ENCODE results near the gene AP1M1. TPM values are rescaled to one million over a fixed set of nuclear protein-coding genes. Genes with fewer than 3 reads are reported as not detected.

The AP1M1 gene
- total RNA-seq, 1 donor from 2014 or later, result 84.5 TPM

DNA sequence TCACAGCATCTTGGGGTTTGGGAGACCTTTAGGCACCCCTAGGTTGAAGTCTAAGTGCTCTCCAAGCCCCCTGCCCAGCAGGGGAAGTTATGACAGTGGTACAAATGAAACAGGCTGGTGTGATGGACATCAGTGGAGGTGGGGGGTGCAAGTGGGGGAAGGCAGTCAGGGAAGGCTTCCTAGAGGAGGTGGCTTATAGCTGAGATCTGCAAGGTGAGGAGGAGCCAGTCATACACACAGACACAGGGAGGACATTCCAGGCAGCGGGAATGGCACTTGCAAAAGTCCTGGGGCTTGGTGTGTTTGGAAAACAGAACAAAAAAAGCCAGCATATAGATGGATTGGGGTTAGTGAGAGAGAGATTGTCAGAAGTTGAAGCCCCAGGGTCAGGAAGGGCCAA lies 42.6 kb upstream of the AP1M1 start:
- intact Hi-C loops (cut with DNase I), result no loop called here
- DNase-seq (ENCODE audit: extremely low spot score in 2 of 2), result no peak

DNA sequence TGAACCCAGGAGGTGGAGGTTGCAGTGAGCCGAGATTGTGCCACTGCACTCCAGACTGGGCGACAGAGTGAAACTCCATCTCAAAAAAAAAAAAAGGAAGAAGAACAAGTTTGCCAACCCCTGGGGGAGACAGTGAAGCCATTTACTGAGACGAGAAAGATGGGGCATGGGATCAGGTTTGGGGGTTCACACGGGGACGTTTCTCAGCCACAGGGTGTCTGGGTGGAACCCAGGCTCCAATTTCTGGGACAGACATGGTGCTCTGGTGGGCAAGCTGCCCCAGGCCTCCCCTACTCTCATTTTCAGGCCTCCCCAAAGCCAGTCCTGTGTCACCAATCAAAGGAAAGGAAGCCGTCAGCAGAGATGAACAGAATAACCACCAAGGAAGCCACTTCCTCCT lies 40.8 kb upstream of the AP1M1 start:
- H3K4me3 ChIP-seq, result no peak overlapping the region
- TF ChIP-seq POLR2AphosphoS5 (IDR thresholded peaks at IDR 0.05; ENCODE audit: insufficient read depth in 1 of 2, low read depth in 1 of 2) (no peak), POLR2A (IDR thresholded peaks at IDR 0.05) (no peak)
- TF ChIP-seq, protein P1, sequence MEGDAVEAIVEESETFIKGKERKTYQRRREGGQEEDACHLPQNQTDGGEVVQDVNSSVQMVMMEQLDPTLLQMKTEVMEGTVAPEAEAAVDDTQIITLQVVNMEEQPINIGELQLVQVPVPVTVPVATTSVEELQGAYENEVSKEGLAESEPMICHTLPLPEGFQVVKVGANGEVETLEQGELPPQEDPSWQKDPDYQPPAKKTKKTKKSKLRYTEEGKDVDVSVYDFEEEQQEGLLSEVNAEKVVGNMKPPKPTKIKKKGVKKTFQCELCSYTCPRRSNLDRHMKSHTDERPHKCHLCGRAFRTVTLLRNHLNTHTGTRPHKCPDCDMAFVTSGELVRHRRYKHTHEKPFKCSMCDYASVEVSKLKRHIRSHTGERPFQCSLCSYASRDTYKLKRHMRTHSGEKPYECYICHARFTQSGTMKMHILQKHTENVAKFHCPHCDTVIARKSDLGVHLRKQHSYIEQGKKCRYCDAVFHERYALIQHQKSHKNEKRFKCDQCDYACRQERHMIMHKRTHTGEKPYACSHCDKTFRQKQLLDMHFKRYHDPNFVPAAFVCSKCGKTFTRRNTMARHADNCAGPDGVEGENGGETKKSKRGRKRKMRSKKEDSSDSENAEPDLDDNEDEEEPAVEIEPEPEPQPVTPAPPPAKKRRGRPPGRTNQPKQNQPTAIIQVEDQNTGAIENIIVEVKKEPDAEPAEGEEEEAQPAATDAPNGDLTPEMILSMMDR (IDR thresholded peaks at IDR 0.05), result no peak
- H3K27me3 ChIP-seq, result no peaks in the 10 kb centered on the region
- no peaks in the 10 kb centered on the region for H3K4me1 ChIP-seq
- H3K27ac ChIP-seq, result no peak overlapping the region
- DNase-seq (ENCODE audit: extremely low spot score in 2 of 2), result no peak
- intact Hi-C loops (cut with DNase I), result no loop called here
- no peaks in the 10 kb centered on the region for H3K9me3 ChIP-seq
- H3K36me3 ChIP-seq, result no peaks in the 10 kb centered on the region

More for the DNA sequence above, 42.6 kb upstream of the AP1M1 start:
- no peaks in the 10 kb centered on the region for H3K27me3 ChIP-seq
- H3K4me1 ChIP-seq, result no peaks in the 10 kb centered on the region
- no peak overlapping the region for H3K4me3 ChIP-seq
- TF ChIP-seq POLR2AphosphoS5 (IDR thresholded peaks at IDR 0.05; ENCODE audit: insufficient read depth in 1 of 2, low read depth in 1 of 2) (no peak), POLR2A (IDR thresholded peaks at IDR 0.05) (no peak)
- TF ChIP-seq, protein P1 (IDR thresholded peaks at IDR 0.05), result no peak
- H3K36me3 ChIP-seq, result no peaks in the 10 kb centered on the region
- H3K9me3 ChIP-seq, result no peaks in the 10 kb centered on the region
- no peak overlapping the region for H3K27ac ChIP-seq

DNA sequence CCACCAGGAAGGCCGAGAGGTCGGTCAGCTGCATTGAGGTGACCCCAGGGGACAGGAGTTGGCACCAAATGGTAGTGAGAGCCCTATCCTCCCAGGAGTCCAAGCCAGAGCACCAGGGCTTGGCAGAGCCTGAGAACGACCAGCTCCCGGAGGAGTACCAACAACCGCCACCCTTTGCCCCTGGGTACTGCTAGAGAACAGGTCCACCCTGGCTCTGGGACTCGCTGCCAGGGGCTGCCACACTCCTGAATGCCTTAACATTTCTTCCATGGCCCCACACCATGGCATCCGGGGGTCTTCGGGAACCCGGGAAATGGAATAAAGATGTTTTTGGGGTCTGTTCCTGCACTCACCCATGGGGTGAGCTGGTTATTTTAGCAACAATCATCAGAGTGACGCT lies 40.1 kb upstream of the AP1M1 start:
- H3K9me3 ChIP-seq, result no peaks in the 10 kb centered on the region
- H3K4me3 ChIP-seq, result no peak overlapping the region
- no peak for DNase-seq (ENCODE audit: extremely low spot score in 2 of 2)
- no peaks in the 10 kb centered on the region for H3K4me1 ChIP-seq
- no peak overlapping the region for H3K27ac ChIP-seq
- no peaks in the 10 kb centered on the region for H3K36me3 ChIP-seq
- H3K27me3 ChIP-seq, result no peaks in the 10 kb centered on the region
- intact Hi-C loops (cut with DNase I), result no loop called here
- TF ChIP-seq, protein P1 (IDR thresholded peaks at IDR 0.05), result no peak
- TF ChIP-seq POLR2AphosphoS5 (IDR thresholded peaks at IDR 0.05; ENCODE audit: insufficient read depth in 1 of 2, low read depth in 1 of 2), result no peak
- no peak for TF ChIP-seq POLR2A (IDR thresholded peaks at IDR 0.05)

DNA sequence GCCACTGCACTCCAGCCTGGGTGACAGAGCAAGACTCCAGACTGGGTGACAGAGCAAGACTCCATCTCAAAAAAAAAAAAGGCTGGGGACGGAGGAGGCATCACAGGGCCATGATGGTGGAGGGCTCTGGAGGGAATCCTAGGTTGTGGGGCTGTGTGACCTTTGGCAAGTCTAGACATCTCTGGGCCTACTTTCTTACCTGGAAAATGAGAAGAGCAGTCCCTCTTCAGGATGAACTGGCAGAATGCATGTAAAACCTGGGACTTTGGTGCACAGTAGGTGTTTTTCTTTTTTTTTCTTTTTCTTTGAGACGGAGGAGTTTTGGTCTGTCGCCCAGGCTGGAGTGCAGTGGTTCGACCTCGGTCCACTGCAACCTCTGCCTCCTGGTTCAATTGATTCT lies 38.1 kb upstream of the AP1M1 start:
- Histone ChIP-seq H3K36me3 (no peaks in the 10 kb centered on the region), H3K4me3 (no peak overlapping the region), H3K27ac (no peak overlapping the region), H3K27me3 (no peaks in the 10 kb centered on the region), H3K9me3 (no peaks in the 10 kb centered on the region), H3K4me1 (no peaks in the 10 kb centered on the region)
- DNase-seq (ENCODE audit: extremely low spot score in 2 of 2), result no peak
- intact Hi-C loops (cut with DNase I), result no loop called here
- TF ChIP-seq POLR2AphosphoS5 (IDR thresholded peaks at IDR 0.05; ENCODE audit: insufficient read depth in 1 of 2, low read depth in 1 of 2) (no peak), POLR2A (IDR thresholded peaks at IDR 0.05) (no peak)
- TF ChIP-seq, protein P1 (IDR thresholded peaks at IDR 0.05), result no peak

DNA sequence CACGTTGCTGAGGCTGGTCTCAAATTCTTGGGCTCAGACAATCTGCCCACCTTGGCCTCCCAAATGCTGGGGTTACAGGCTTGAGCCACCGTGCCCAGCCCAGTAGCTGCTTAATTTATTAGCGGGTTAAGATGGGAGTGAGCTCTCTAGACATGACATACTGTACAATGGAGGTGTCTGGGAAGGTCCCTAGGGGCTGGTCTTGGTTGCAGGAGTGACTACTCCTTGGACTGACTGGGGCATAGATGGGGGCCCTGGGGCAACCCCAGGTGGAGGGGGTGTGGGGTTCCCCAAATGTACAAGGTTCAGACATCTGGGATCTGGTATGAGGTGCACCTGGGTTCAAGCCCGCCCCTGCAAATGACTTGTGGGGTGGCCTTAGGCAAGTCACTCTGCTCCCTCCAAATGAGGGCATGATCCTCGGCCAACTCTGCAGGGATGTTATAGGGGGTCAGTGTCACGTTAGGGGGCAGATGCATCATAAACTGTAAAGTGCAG lies 37.2 kb upstream of the AP1M1 start:
- H3K4me1 ChIP-seq, result no peaks in the 10 kb centered on the region
- no peaks in the 10 kb centered on the region for H3K9me3 ChIP-seq
- H3K4me3 ChIP-seq, result no peak overlapping the region
- DNase-seq (ENCODE audit: extremely low spot score in 2 of 2), result no peak
- intact Hi-C loops (cut with DNase I), result no loop called here
- TF ChIP-seq POLR2AphosphoS5 (IDR thresholded peaks at IDR 0.05; ENCODE audit: insufficient read depth in 1 of 2, low read depth in 1 of 2), result no peak
- TF ChIP-seq, protein P1 (IDR thresholded peaks at IDR 0.05), result no peak
- TF ChIP-seq POLR2A (IDR thresholded peaks at IDR 0.05), result no peak
- H3K27ac ChIP-seq, result no peak overlapping the region
- H3K36me3 ChIP-seq, result no peaks in the 10 kb centered on the region
- no peaks in the 10 kb centered on the region for H3K27me3 ChIP-seq

Measured in vagina (tissue), 2 donors.